Liver (tissue), 9 donors: Measurements from ENCODE around the gene LTN1. TPM values are rescaled to one million over a fixed set of nuclear protein-coding genes. Genes with fewer than 3 reads are reported as not detected.

Source experiments
- DNase-seq: peaks from one replicate; pipeline ENCODE4 v3.0.0-alpha.2; 2017; ENCODE audit warnings: low spot score
- H3K27ac ChIP-seq, 2 donors: one replicate each; pipeline ENCODE4 v1.7.0; 2013; ENCODE audit warnings: inconsistent platforms in 2 of 2, low read length in 2 of 2, control low read depth in 1 of 2, low read depth in 1 of 2, mild to moderate bottlenecking in 1 of 2
- H3K27me3 ChIP-seq, 4 donors: one replicate each; pipeline versions ENCODE4 v1.6.1 to v1.7.0; 2013; ENCODE audit warnings: low read length in 3 of 4, inconsistent platforms in 1 of 4, mild to moderate bottlenecking in 1 of 4, moderate library complexity in 1 of 4; ENCODE audit not compliant: control insufficient read depth in 4 of 4, insufficient read depth in 4 of 4
- H3K36me3 ChIP-seq, 4 donors: one replicate each; pipeline versions ENCODE4 v1.6.1 to v1.7.0; 2013; ENCODE audit warnings: low read length in 3 of 4, mild to moderate bottlenecking in 3 of 4, low read depth in 1 of 4, moderate library complexity in 1 of 4; ENCODE audit not compliant: control insufficient read depth in 4 of 4, insufficient read depth in 3 of 4
- H3K4me1 ChIP-seq, 4 donors: one replicate each; pipeline versions ENCODE4 v1.6.1 to v1.7.0; 2013; ENCODE audit warnings: low read length in 3 of 4, mild to moderate bottlenecking in 3 of 4, moderate library complexity in 1 of 4; ENCODE audit not compliant: control insufficient read depth in 4 of 4, insufficient read depth in 4 of 4
- H3K4me3 ChIP-seq, 3 donors: one replicate each; pipeline versions ENCODE4 v1.6.1 to v1.7.0; 2013; ENCODE audit warnings: low read length in 3 of 3, control low read depth in 1 of 3, low read depth in 1 of 3, mild to moderate bottlenecking in 1 of 3
- H3K9ac ChIP-seq, 2 donors: one replicate each; pipeline ENCODE4 v1.7.0; 2013; ENCODE audit warnings: low read length in 2 of 2, mild to moderate bottlenecking in 2 of 2, moderate library complexity in 2 of 2, control low read depth in 1 of 2, low read depth in 1 of 2
- H3K9me3 ChIP-seq, 4 donors: one replicate each; pipeline versions ENCODE4 v1.6.1 to v1.7.0; 2013; ENCODE audit warnings: low read length in 3 of 4; ENCODE audit not compliant: control insufficient read depth in 4 of 4
- ATF3 ChIP-seq: IDR thresholded peaks from 2 replicates; pipeline ENCODE4 v1.6.1; 2016; ENCODE audit warnings: antibody characterized with exemption
- EGR1 ChIP-seq, 2 donors: IDR thresholded peaks; 2 replicates each; pipeline ENCODE4 v1.6.1; 2016 to 2018; ENCODE audit warnings: antibody characterized with exemption in 2 of 2, low read depth in 2 of 2
- FOXA1 ChIP-seq: IDR thresholded peaks from 2 replicates; pipeline ENCODE4 v1.6.1; 2016; ENCODE audit warnings: antibody characterized with exemption
- FOXA2 ChIP-seq: IDR thresholded peaks from 2 replicates; pipeline ENCODE4 v1.6.1; 2016; ENCODE audit warnings: antibody characterized with exemption
- GABPA ChIP-seq, 2 donors: IDR thresholded peaks in 1 of 2; conservative IDR thresholded peaks in 1 of 2; 2 replicates each; pipeline ENCODE4 v1.6.1; 2016; ENCODE audit warnings: antibody characterized with exemption in 2 of 2, mild to moderate bottlenecking in 1 of 2, moderate library complexity in 1 of 2
- HNF4A ChIP-seq, 2 donors: conservative IDR thresholded peaks; 2 replicates each; pipeline ENCODE4 v1.6.1; 2016; ENCODE audit warnings: antibody characterized with exemption in 2 of 2, mild to moderate bottlenecking in 2 of 2
- HNF4G ChIP-seq: IDR thresholded peaks from 2 replicates; pipeline ENCODE4 v1.6.1; 2016; ENCODE audit warnings: antibody characterized with exemption
- JUND ChIP-seq, 2 donors: IDR thresholded peaks; 2 replicates each; pipeline ENCODE4 v1.6.1; 2016; ENCODE audit warnings: antibody characterized with exemption in 2 of 2
- NR2F2 ChIP-seq: IDR thresholded peaks from 2 replicates; pipeline ENCODE4 v1.6.1; 2016; ENCODE audit warnings: antibody characterized with exemption
- RAD21 ChIP-seq, 2 donors: IDR thresholded peaks; 2 replicates each; pipeline ENCODE4 v1.6.1; 2016; ENCODE audit warnings: antibody characterized with exemption in 2 of 2, mild to moderate bottlenecking in 2 of 2
- REST ChIP-seq: IDR thresholded peaks from 2 replicates; pipeline ENCODE4 v1.6.1; 2016; ENCODE audit warnings: antibody characterized with exemption, mild to moderate bottlenecking
- RXRA ChIP-seq, 2 donors: IDR thresholded peaks; 2 replicates each; pipeline ENCODE4 v1.6.1; 2017 to 2018; ENCODE audit warnings: antibody characterized with exemption in 2 of 2, mild to moderate bottlenecking in 1 of 2
- SP1 ChIP-seq: IDR thresholded peaks from 2 replicates; pipeline ENCODE4 v1.6.1; 2018; ENCODE audit warnings: antibody characterized with exemption, mild to moderate bottlenecking
- TAF1 ChIP-seq: conservative IDR thresholded peaks from 2 replicates; pipeline ENCODE4 v1.6.1; 2016; ENCODE audit warnings: antibody characterized with exemption, mild to moderate bottlenecking
- YY1 ChIP-seq: IDR thresholded peaks from 2 replicates; pipeline ENCODE4 v1.6.1; 2016; ENCODE audit warnings: antibody characterized with exemption, mild to moderate bottlenecking
- polyA plus RNA-seq, 2 donors: library from polyadenylated mRNA; stranded (reverse) in 1 of 2; unstranded in 1 of 2; fragments of 200-250 nt in 1 of 2; fragments of >200 nt in 1 of 2; fragmentation: Nextera tagmentation in 1 of 2; extraction: Ambion mirVana in 1 of 2; gene quantifications; one replicate each; pipeline versions ENCODE4 v1.2.1 to v1.2.3, GENCODE V29; 2013 to 2015
- total RNA-seq, 2 donors: library from RNA; depleted of rRNA; stranded (reverse); fragments of >200 nt; gene quantifications; one replicate each; pipeline ENCODE4 v1.2.3, GENCODE V29; 2014
- TF ChIP-seq, protein P1 (sequence below): IDR thresholded peaks from 2 replicates; pipeline ENCODE4 v1.6.1; 2016; ENCODE audit warnings: antibody characterized with exemption
- TF ChIP-seq, protein P2 (sequence below): IDR thresholded peaks from 2 replicates; pipeline ENCODE4 v1.6.1; 2016; ENCODE audit warnings: antibody characterized with exemption
- TF ChIP-seq, protein P3 (sequence below): fragments of 150-350 bp; IDR thresholded peaks from 2 replicates; pipeline ENCODE4 v1.5.1; 2017; ENCODE audit warnings: improper control_type of control experiment, low read depth, low read length; ENCODE audit not compliant: missing input control
- donor health status: healthy.
- donor health status: healthy.
- donor health status: healthy.
- donor health status: healthy.
- donor health status: healthy.

The LTN1 gene
- total and polyA plus RNA-seq, 4 donors: 3.9 to 22.1 (median 9.6) TPM

- H3K4me1 ChIP-seq: no peaks in the 10 kb centered on the region
- peaks cover 2 to 27% (median 22%) of the 10 kb centered on the region in 4 donors for H3K36me3 ChIP-seq
- no peak overlapping the region for H3K4me3 ChIP-seq
- no peak overlapping the region for H3K27ac ChIP-seq
- TF ChIP-seq FOXA1: peak; percentile 67
- no peak for TF ChIP-seq HNF4G
- TF ChIP-seq YY1: peak; percentile 52
- peak; percentile 51 to 55 for TF ChIP-seq RXRA (IDR thresholded peaks at IDR 0.05)
- TF ChIP-seq HNF4A (conservative IDR thresholded peaks at IDR 0.05): peak; percentile 60 to 68
- TF ChIP-seq, protein P1, sequence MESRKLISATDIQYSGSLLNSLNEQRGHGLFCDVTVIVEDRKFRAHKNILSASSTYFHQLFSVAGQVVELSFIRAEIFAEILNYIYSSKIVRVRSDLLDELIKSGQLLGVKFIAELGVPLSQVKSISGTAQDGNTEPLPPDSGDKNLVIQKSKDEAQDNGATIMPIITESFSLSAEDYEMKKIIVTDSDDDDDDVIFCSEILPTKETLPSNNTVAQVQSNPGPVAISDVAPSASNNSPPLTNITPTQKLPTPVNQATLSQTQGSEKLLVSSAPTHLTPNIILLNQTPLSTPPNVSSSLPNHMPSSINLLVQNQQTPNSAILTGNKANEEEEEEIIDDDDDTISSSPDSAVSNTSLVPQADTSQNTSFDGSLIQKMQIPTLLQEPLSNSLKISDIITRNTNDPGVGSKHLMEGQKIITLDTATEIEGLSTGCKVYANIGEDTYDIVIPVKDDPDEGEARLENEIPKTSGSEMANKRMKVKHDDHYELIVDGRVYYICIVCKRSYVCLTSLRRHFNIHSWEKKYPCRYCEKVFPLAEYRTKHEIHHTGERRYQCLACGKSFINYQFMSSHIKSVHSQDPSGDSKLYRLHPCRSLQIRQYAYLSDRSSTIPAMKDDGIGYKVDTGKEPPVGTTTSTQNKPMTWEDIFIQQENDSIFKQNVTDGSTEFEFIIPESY: peak; percentile 35
- TF ChIP-seq, protein P2, sequence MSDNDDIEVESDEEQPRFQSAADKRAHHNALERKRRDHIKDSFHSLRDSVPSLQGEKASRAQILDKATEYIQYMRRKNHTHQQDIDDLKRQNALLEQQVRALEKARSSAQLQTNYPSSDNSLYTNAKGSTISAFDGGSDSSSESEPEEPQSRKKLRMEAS: no peak
- no peak for TF ChIP-seq TAF1
- TF ChIP-seq RAD21 (IDR thresholded peaks at IDR 0.05): peak in 1 of 2 donors; percentile 30
- peak in 1 of 2 donors; percentile 37 for TF ChIP-seq GABPA (IDR thresholded peaks at IDR 0.05 in 1 of 2, conservative IDR thresholded peaks at IDR 0.05 in 1 of 2)
- TF ChIP-seq JUND (IDR thresholded peaks at IDR 0.05): peak in 1 of 2 donors; percentile 54
- TF ChIP-seq REST: peak; percentile 39
- TF ChIP-seq NR2F2: peak; percentile 85
- TF ChIP-seq SP1: peak; percentile 52
- TF ChIP-seq FOXA2: peak; percentile 10
- TF ChIP-seq, protein P3, sequence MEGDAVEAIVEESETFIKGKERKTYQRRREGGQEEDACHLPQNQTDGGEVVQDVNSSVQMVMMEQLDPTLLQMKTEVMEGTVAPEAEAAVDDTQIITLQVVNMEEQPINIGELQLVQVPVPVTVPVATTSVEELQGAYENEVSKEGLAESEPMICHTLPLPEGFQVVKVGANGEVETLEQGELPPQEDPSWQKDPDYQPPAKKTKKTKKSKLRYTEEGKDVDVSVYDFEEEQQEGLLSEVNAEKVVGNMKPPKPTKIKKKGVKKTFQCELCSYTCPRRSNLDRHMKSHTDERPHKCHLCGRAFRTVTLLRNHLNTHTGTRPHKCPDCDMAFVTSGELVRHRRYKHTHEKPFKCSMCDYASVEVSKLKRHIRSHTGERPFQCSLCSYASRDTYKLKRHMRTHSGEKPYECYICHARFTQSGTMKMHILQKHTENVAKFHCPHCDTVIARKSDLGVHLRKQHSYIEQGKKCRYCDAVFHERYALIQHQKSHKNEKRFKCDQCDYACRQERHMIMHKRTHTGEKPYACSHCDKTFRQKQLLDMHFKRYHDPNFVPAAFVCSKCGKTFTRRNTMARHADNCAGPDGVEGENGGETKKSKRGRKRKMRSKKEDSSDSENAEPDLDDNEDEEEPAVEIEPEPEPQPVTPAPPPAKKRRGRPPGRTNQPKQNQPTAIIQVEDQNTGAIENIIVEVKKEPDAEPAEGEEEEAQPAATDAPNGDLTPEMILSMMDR: no peak
- peak; percentile 37 to 50 for TF ChIP-seq EGR1 (IDR thresholded peaks at IDR 0.05; ENCODE audit: low read depth in 2 of 2)
- peak; percentile 36 for TF ChIP-seq ATF3
- H3K9me3 ChIP-seq: no peaks in the 10 kb centered on the region
- no peaks in the 10 kb centered on the region for H3K27me3 ChIP-seq
- no peak overlapping the region for H3K9ac ChIP-seq
- no peak for DNase-seq
Measured at GRCh38 chr21:28944296-28944695, 48.4 kb downstream of the LTN1 start.
